A549 (cell line): ENCODE data around the gene PET117. TPM values are rescaled to one million over a fixed set of nuclear protein-coding genes. Genes with fewer than 3 reads are reported as not detected.
"Not testable (repeated sequence)": the region's sequence is repeated elsewhere in the genome, so short reads cannot be mapped to it uniquely, and the experiment has no call there.

Source experiments
- ATAC-seq, 2 experiments: fragments of 200-7000 bp in 1 of 2; fragments of >200 bp in 1 of 2; cut with Nextera tagmentation in 1 of 2; cut with Tn5 transposase in 1 of 2; 3 replicates each; pipeline versions ENCODE4 v1.8.0 to v1.9.1; 2018 to 2020; ENCODE audit warnings: mild to moderate bottlenecking in 1 of 2, moderate library complexity in 1 of 2
- CTCF ChIA-PET: fragments of 300-600 bp; sonication (Branson Sonifier 250); formaldehyde crosslinking; extraction: SDS; loops from one replicate; lab custom pipeline; 2021; ENCODE audit warnings: antibody characterized with exemption, inconsistent platforms; lab: Yijun Ruan, JAX
- POLR2A ChIA-PET: fragments of 350-600 bp; formaldehyde crosslinking; extraction: SDS; loops from one replicate; lab custom pipeline; 2021; ENCODE audit warnings: antibody characterized with exemption, inconsistent platforms; lab: Yijun Ruan, JAX
- DNase-seq, 2 experiments: peaks; one replicate each; pipeline versions ENCODE4 v3.0.0 to v3.0.0-alpha.2; 2011 to 2016; ENCODE audit warnings: low read depth in 1 of 2, low spot score in 1 of 2
- FAIRE-seq: peaks from 2 replicates; lab custom pipeline; 2011; peaks lifted over from hg19 to GRCh38; lab: Jason Lieb, UNC
- H3K27ac ChIP-seq, 2 experiments: fragments of >200 bp; sonication (Bioruptor Twin); formaldehyde crosslinking; 3 replicates each; pipeline ENCODE4 v1.5.1; 2016 to 2017
- H3K4me1 ChIP-seq: fragments of >200 bp; sonication (Bioruptor Twin); formaldehyde crosslinking; 3 replicates; pipeline ENCODE4 v1.6.1; 2016
- H3K4me2 ChIP-seq: fragments of >200 bp; sonication (Bioruptor Twin); formaldehyde crosslinking; 3 replicates; pipeline ENCODE4 v1.6.1; 2016
- H3K4me3 ChIP-seq: fragments of >200 bp; sonication (Bioruptor Twin); formaldehyde crosslinking; 3 replicates; pipeline ENCODE4 v1.5.1; 2016
- H3K9me3 ChIP-seq: fragments of >200 bp; sonication (Bioruptor Twin); formaldehyde crosslinking; 3 replicates; pipeline ENCODE4 v1.6.1; 2016
- BHLHE40 ChIP-seq: IDR thresholded peaks from 2 replicates; pipeline ENCODE4 v1.6.1; 2012; ENCODE audit warnings: low read depth, low read length, inconsistent platforms
- CBX2 ChIP-seq: fragments of 200-600 bp; sonication (generic); IDR thresholded peaks from 2 replicates; pipeline ENCODE4 v1.6.1; 2016; ENCODE audit warnings: low read depth, mild to moderate bottlenecking, borderline replicate concordance
- CHD2 ChIP-seq: fragments of 150-350 bp; IDR thresholded peaks from 2 replicates; pipeline ENCODE4 v1.6.1; 2014; ENCODE audit warnings: low read length; ENCODE audit not compliant: partially characterized antibody
- EHF ChIP-seq: fragments of 250-450 bp; sonication (Bioruptor Pico); IDR thresholded peaks from 2 replicates; pipeline ENCODE4 v1.5.0; 2020; ENCODE audit warnings: mild to moderate bottlenecking
- EHMT2 ChIP-seq: fragments of 200-600 bp; sonication (generic); IDR thresholded peaks from 2 replicates; pipeline ENCODE4 v1.6.1; 2016; ENCODE audit warnings: antibody characterized with exemption, low read depth, mild to moderate bottlenecking, moderate library complexity
- HDAC2 ChIP-seq: fragments of 200-600 bp; sonication (generic); IDR thresholded peaks from 2 replicates; pipeline ENCODE4 v1.6.1; 2016
- HMGXB4 ChIP-seq: fragments of 250-450 bp; sonication (Bioruptor Pico); IDR thresholded peaks from 2 replicates; pipeline ENCODE4 v1.5.0; 2021; ENCODE audit warnings: mild to moderate bottlenecking, moderate library complexity, borderline replicate concordance
- HOXB13 ChIP-seq: fragments of 250-450 bp; sonication (Bioruptor Pico); IDR thresholded peaks from 2 replicates; pipeline ENCODE4 v1.5.0; 2020; ENCODE audit warnings: low read depth, mild to moderate bottlenecking, moderate library complexity
- HOXB5 ChIP-seq: fragments of 250-450 bp; sonication (Bioruptor Pico); IDR thresholded peaks from 2 replicates; pipeline ENCODE4 v1.5.0; 2020; ENCODE audit warnings: mild to moderate bottlenecking, moderate library complexity
- JUN ChIP-seq, 2 experiments: fragments of >200 bp; sonication (Bioruptor Twin); formaldehyde crosslinking; IDR thresholded peaks; 2 replicates in 1 of 2; 3 replicates in 1 of 2; pipeline ENCODE4 v1.6.1; 2016 to 2017
- KDM5A ChIP-seq: fragments of 200-600 bp; sonication (generic); IDR thresholded peaks from 2 replicates; pipeline ENCODE4 v1.6.1; 2016; ENCODE audit warnings: antibody characterized with exemption, mild to moderate bottlenecking
- MAX ChIP-seq: IDR thresholded peaks from 2 replicates; pipeline ENCODE4 v1.6.1; 2012
- MAZ ChIP-seq: fragments of 150-350 bp; IDR thresholded peaks from 2 replicates; pipeline ENCODE4 v1.6.1; 2014; ENCODE audit warnings: antibody characterized with exemption, low read depth, low read length, borderline replicate concordance
- MYC ChIP-seq: IDR thresholded peaks from 2 replicates; pipeline ENCODE4 v1.6.1; 2012; ENCODE audit warnings: mild to moderate bottlenecking, inconsistent platforms, low read length, improper control_type of control experiment, borderline replicate concordance
- NFE2L2 ChIP-seq: fragments of 150-350 bp; conservative IDR thresholded peaks from 2 replicates; pipeline ENCODE4 v1.6.1; 2014; ENCODE audit warnings: low read length
- NPAS2 ChIP-seq: fragments of 250-450 bp; sonication (Bioruptor Pico); IDR thresholded peaks from 2 replicates; pipeline ENCODE4 v1.8.0; 2022; ENCODE audit warnings: mild to moderate bottlenecking, moderate library complexity, borderline replicate concordance
- PHF8 ChIP-seq: fragments of 200-600 bp; sonication (generic); IDR thresholded peaks from 2 replicates; pipeline ENCODE4 v1.6.1; 2016; ENCODE audit warnings: low read depth, mild to moderate bottlenecking, antibody characterized with exemption, moderate library complexity, borderline replicate concordance
- POLR2A ChIP-seq: IDR thresholded peaks from 2 replicates; pipeline ENCODE4 v1.6.1; 2012; ENCODE audit warnings: mild to moderate bottlenecking, low read length
- RAD21 ChIP-seq, 2 experiments: fragments of >200 bp in 1 of 2; sonication (Bioruptor Twin) in 1 of 2; formaldehyde crosslinking in 1 of 2; IDR thresholded peaks in 1 of 2; conservative IDR thresholded peaks in 1 of 2; 2 replicates in 1 of 2; 3 replicates in 1 of 2; pipeline ENCODE4 v1.6.1; 2012 to 2018; ENCODE audit warnings: inconsistent platforms in 1 of 2
- RCOR1 ChIP-seq: fragments of 150-350 bp; IDR thresholded peaks from 2 replicates; pipeline ENCODE4 v1.6.1; 2014; ENCODE audit warnings: antibody characterized with exemption, low read length, low read depth
- RFX5 ChIP-seq: fragments of 450-650 bp; IDR thresholded peaks from 2 replicates; pipeline ENCODE4 v1.7.1; 2014; ENCODE audit warnings: antibody characterized with exemption, mild to moderate bottlenecking, moderate library complexity
- RNF2 ChIP-seq: fragments of 200-600 bp; sonication (generic); IDR thresholded peaks from 2 replicates; pipeline ENCODE4 v1.6.1; 2016; ENCODE audit warnings: low read depth, mild to moderate bottlenecking, antibody characterized with exemption, moderate library complexity, borderline replicate concordance
- SREBF2 ChIP-seq: fragments of 450-650 bp; IDR thresholded peaks from 2 replicates; pipeline ENCODE4 v1.6.1; 2014; ENCODE audit warnings: mild to moderate bottlenecking, moderate library complexity
- TP53 ChIP-seq: fragments of 250-450 bp; sonication (Bioruptor Pico); IDR thresholded peaks from 2 replicates; pipeline ENCODE4 v1.5.0; 2021; ENCODE audit warnings: mild to moderate bottlenecking, moderate library complexity
- WGBS: methylation state at CpG from one replicate; pipeline ENCODE4 v1.1.6; 2017; ENCODE audit errors: missing lambda C conversion rate; 5-methylcytosine and 5-hydroxymethylcytosine counted together
- polyA minus RNA-seq: library from RNA; depleted of rRNA, polyadenylated mRNA; stranded (reverse); fragments of >200 nt; gene quantifications from 2 replicates; pipeline ENCODE4 v1.2.3, GENCODE V29; 2011; rRNA and poly(A)+ RNA removed
- polyA plus RNA-seq, 4 experiments: library from polyadenylated mRNA; depleted of rRNA in 3 of 4; stranded (reverse); fragments of >200 nt; fragmentation: RNase III in 1 of 4; extraction: RNeasy Plus Mini Kit Qiagen cat#74134 plus additional on column Dnase treatment in 1 of 4; gene quantifications; 2 replicates in 3 of 4; 3 replicates in 1 of 4; pipeline ENCODE4 v1.2.3, GENCODE V29; 2011 to 2017
- TF ChIP-seq, protein P1 (sequence below): IDR thresholded peaks from 2 replicates; pipeline ENCODE4 v1.6.1; 2012; ENCODE audit warnings: low read depth, borderline replicate concordance
- TF ChIP-seq, protein P2 (sequence below): fragments of >200 bp; sonication (Bioruptor Twin); formaldehyde crosslinking; IDR thresholded peaks from 3 replicates; pipeline ENCODE4 v1.5.1; 2016
- TF ChIP-seq, protein P3 (sequence below): fragments of 450-650 bp; IDR thresholded peaks from 2 replicates; pipeline ENCODE4 v1.6.1; 2014; ENCODE audit warnings: antibody characterized with exemption
- TF ChIP-seq, protein P4 (sequence below): fragments of >200 bp; sonication (Bioruptor Twin); formaldehyde crosslinking; IDR thresholded peaks from 3 replicates; pipeline ENCODE4 v1.6.1; 2016

PET117 gene
- polyA plus RNA-seq (2011; rRNA removed) (22.6 and 32.3 TPM in 2 replicates), polyA plus RNA-seq (2017; fragmentation: RNase III; extraction: RNeasy Plus Mini Kit Qiagen cat#74134 plus additional on column Dnase treatment) (21.9 to 25.0 TPM (median 23.5 TPM) in 3 replicates), polyA minus RNA-seq (2.4 TPM in 2 replicates)
- polyA plus RNA-seq (2012; cell fraction: cytosol; rRNA removed) = 12.0 and 17.1 TPM in 2 replicates
- polyA plus RNA-seq (2012; cell fraction: nucleus; rRNA removed) = 2.8 and 5.1 TPM in 2 replicates

DNA sequence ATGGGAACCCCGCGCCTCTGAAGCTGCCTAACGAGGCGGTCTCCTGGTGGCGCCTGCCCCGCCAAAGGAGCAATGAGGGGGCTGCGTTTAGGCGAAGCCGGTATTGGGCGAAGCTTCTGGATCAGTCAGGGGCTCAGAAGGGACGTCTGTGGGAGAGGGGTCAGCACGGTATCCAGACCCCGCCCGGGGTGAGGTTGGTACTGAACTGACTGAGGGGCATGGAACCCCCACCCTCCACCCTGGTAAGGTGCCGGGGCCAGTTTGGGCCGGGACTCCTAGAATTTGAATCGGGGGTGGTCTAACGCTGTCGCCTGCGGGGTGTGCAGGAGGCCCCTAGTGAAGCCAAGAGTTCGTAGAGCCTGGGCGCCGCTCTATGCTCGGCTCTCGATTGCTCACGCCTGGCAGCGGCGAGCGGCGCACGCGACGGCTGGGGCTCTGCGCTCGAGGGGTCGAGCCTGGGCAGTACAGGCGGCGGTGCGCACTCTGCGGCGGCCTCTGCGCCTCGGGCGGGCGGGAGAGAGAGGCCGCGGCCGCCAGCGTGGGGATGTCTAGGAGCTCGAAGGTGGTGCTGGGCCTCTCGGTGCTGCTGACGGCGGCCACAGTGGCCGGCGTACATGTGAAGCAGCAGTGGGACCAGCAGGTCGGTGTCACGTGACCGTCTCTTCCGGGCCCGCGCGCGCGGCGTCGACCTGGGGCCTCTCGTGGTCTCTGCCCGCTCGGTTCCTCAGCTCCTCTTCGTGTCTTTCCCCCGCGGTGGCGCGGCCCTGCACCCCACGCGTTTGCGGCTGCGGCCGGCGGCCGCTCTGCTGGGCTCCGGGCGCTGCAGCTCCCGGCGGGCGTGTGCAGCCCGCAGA is at the start of gene PET117, which contains the start of gene KAT14:
TSS of gene PET117 (plus strand) at position 452 of the 854 bp plus-strand sequence. CDS start at position 545, 93 bp downstream.
TSS of gene KAT14 (plus strand) at position 452 of the 854 bp plus-strand sequence. CDS start 4,798 bp downstream, outside the sequence.
- DNase-seq = peak; percentile 67 to 94
- FAIRE-seq = no peak
- peak within 1 kb of the TSS; percentile 72 for H3K4me3 ChIP-seq
- peak within 1 kb of the TSS; percentile 84 for H3K4me2 ChIP-seq
- H3K4me1 ChIP-seq = peaks cover 8% of the 10 kb centered on the region
- no peaks in the 10 kb centered on the region for H3K9me3 ChIP-seq
- H3K27ac ChIP-seq = peak within 1 kb of the TSS; percentile 94 to 95
- WGBS = 12% methylated on average over 46 of the region's 87 CpGs
- peak; percentile 91 to 94 for ATAC-seq
- ChIA-PET POLR2A (interaction anchor here (0.5 to 1.6 kb wide), 6 partner anchors 17 to 150 kb away, joined by 3 to 10 read pairs (median 4); partner anchors contain the start of gene ZNF133), CTCF (interaction anchor here (1.0 kb wide), 3 partner anchors 13 to 148 kb away, joined by 3 to 5 read pairs (median 3); no protein-coding TSS in a partner anchor)
- TF ChIP-seq KDM5A = peak; percentile 72
- TF ChIP-seq HOXB13 (CRISPR knock-in tag) = peak; percentile 68; the same call in 1 of the 2 replicates
- TF ChIP-seq BHLHE40 = peak; percentile 91
- peak; percentile 74 for TF ChIP-seq HOXB5 (CRISPR knock-in tag)
- TF ChIP-seq NFE2L2 = no peak
- peak; percentile 39; the same call in 1 of the 2 replicates for TF ChIP-seq TP53 (CRISPR knock-in tag)
- 0 out of 2 replicates have a peak, but pooled peaks have one; percentile 38 for TF ChIP-seq NPAS2
- TF ChIP-seq RFX5 = no peak; the same call in 1 of the 2 replicates
- no peak for TF ChIP-seq HDAC2
- TF ChIP-seq CHD2 = no peak
- TF ChIP-seq JUN (IDR thresholded peaks at IDR 0.05) = peak; percentile 80 to 97; a peak in 4 of 5 replicates
- TF ChIP-seq, protein P1, sequence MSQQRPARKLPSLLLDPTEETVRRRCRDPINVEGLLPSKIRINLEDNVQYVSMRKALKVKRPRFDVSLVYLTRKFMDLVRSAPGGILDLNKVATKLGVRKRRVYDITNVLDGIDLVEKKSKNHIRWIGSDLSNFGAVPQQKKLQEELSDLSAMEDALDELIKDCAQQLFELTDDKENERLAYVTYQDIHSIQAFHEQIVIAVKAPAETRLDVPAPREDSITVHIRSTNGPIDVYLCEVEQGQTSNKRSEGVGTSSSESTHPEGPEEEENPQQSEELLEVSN = peak; percentile 97
- TF ChIP-seq RNF2 = 0 out of 2 replicates have a peak, but pooled peaks have one; percentile 22
- no peak for TF ChIP-seq MAZ
- no peak for TF ChIP-seq SREBF2
- TF ChIP-seq PHF8 = peak; percentile 95
- TF ChIP-seq CBX2 = no peak
- TF ChIP-seq EHMT2 = no peak
- TF ChIP-seq, protein P2, sequence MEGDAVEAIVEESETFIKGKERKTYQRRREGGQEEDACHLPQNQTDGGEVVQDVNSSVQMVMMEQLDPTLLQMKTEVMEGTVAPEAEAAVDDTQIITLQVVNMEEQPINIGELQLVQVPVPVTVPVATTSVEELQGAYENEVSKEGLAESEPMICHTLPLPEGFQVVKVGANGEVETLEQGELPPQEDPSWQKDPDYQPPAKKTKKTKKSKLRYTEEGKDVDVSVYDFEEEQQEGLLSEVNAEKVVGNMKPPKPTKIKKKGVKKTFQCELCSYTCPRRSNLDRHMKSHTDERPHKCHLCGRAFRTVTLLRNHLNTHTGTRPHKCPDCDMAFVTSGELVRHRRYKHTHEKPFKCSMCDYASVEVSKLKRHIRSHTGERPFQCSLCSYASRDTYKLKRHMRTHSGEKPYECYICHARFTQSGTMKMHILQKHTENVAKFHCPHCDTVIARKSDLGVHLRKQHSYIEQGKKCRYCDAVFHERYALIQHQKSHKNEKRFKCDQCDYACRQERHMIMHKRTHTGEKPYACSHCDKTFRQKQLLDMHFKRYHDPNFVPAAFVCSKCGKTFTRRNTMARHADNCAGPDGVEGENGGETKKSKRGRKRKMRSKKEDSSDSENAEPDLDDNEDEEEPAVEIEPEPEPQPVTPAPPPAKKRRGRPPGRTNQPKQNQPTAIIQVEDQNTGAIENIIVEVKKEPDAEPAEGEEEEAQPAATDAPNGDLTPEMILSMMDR = 0 out of 3 replicates have a peak, but pooled peaks have one; percentile 7
- TF ChIP-seq RCOR1 = no peak
- TF ChIP-seq POLR2A = peak; percentile 86
- TF ChIP-seq, protein P3, sequence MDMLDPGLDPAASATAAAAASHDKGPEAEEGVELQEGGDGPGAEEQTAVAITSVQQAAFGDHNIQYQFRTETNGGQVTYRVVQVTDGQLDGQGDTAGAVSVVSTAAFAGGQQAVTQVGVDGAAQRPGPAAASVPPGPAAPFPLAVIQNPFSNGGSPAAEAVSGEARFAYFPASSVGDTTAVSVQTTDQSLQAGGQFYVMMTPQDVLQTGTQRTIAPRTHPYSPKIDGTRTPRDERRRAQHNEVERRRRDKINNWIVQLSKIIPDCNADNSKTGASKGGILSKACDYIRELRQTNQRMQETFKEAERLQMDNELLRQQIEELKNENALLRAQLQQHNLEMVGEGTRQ = peak; percentile 97
- 0 out of 5 replicates have a peak, but pooled peaks of 1 of the 2 experiments have one; percentile 20 for TF ChIP-seq RAD21 (conservative IDR thresholded peaks at IDR 0.05 in 1 of 2, IDR thresholded peaks at IDR 0.05 in 1 of 2)
- no peak; the same call in 1 of the 2 replicates for TF ChIP-seq EHF (CRISPR knock-in tag)
- TF ChIP-seq MYC = peak; percentile 96
- TF ChIP-seq, protein P4, sequence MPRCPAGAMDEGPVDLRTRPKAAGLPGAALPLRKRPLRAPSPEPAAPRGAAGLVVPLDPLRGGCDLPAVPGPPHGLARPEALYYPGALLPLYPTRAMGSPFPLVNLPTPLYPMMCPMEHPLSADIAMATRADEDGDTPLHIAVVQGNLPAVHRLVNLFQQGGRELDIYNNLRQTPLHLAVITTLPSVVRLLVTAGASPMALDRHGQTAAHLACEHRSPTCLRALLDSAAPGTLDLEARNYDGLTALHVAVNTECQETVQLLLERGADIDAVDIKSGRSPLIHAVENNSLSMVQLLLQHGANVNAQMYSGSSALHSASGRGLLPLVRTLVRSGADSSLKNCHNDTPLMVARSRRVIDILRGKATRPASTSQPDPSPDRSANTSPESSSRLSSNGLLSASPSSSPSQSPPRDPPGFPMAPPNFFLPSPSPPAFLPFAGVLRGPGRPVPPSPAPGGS = peak; percentile 78
- peak; percentile 99 for TF ChIP-seq MAX
- TF ChIP-seq HMGXB4 (CRISPR knock-in tag) = peak; percentile 84; the same call in 1 of the 2 replicates

DNA sequence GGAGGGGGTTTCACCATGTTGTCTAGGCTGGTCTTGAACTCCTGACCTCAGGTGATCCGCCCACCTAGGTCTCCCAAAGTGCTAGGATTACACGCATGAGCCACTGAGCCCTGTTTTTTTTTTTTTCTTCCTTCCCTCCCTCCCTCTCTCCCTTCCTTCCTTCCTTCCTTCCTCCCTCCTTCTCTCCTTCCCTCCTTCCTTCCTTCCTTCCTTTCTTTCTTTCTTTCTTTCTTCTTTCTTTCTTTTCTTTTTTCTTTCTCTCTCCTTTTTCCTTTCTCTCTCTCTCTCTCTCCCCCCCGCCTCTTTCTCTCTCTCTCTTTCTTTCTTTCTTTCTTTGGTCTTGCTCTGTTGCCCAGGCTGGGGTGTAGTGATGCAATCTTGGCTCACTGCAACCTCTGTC is 49.4 kb upstream of the PET117 start:
- DNase-seq, H3K4me1 ChIP-seq, FAIRE-seq, H3K4me3 ChIP-seq, H3K27ac ChIP-seq, ATAC-seq, CTCF ChIA-PET, H3K4me2 ChIP-seq, POLR2A ChIA-PET: not testable (repeated sequence)
- WGBS = 26% methylated on average over 3 of the region's 3 CpGs
- peaks cover 11% of the 10 kb centered on the region; the same call in 2 of the 3 replicates for H3K9me3 ChIP-seq
